Loucy (cell line): ENCODE results near the gene GRAMD2A.

Experiments
- EZH2phosphoT487 ChIP-seq: fragments of 200-600 bp; IDR thresholded peaks from 2 replicates; pipeline ENCODE4 v1.6.1; 2018; ENCODE audit warnings: antibody characterized with exemption, mild to moderate bottlenecking, moderate library complexity, borderline replicate concordance
- TF ChIP-seq, protein P1 (sequence below): fragments of 200-600 bp; sonication (generic); conservative IDR thresholded peaks from 2 replicates; pipeline ENCODE4 v1.5.1; 2014; ENCODE audit warnings: mild to moderate bottlenecking, antibody characterized with exemption, low read length

DNA sequence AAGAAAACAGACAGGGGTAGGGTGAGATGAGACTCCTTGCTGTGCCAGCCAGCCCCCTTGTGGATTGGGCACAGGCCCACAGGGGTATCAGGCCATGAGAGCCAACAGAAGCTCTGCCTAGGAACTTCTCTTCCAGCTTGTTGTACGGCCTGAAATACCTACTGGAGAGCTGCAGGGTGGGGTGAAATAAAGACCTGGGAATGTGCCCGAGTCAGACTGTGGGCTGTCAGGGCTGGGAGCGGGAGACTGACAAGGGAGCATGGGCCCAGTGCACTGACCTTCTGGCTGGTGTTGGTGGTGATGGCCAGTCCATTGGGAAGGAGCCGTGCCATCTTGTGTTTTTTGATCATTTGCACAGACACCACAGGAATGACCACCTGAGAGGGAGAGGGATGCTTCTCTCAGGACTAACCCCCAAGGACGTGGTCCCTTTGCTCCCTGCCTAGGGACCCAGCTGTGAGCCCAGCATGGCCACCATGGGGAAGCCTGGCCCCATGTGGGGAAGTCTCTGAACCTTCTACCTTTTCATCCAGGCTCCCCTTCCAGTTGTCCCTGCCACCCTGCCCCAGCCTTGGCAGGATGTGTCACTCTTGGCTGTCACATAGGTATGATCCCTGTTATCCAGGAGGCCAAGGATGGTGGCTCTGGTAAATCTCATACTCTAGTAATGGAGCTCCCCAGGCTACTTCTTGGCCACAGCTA, 30.7 kb downstream of the GRAMD2A start:
- TF ChIP-seq, protein P1, sequence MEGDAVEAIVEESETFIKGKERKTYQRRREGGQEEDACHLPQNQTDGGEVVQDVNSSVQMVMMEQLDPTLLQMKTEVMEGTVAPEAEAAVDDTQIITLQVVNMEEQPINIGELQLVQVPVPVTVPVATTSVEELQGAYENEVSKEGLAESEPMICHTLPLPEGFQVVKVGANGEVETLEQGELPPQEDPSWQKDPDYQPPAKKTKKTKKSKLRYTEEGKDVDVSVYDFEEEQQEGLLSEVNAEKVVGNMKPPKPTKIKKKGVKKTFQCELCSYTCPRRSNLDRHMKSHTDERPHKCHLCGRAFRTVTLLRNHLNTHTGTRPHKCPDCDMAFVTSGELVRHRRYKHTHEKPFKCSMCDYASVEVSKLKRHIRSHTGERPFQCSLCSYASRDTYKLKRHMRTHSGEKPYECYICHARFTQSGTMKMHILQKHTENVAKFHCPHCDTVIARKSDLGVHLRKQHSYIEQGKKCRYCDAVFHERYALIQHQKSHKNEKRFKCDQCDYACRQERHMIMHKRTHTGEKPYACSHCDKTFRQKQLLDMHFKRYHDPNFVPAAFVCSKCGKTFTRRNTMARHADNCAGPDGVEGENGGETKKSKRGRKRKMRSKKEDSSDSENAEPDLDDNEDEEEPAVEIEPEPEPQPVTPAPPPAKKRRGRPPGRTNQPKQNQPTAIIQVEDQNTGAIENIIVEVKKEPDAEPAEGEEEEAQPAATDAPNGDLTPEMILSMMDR = no peak
- TF ChIP-seq EZH2phosphoT487 = no peak
